Mucosa of descending colon (tissue), 3 donors: ENCODE measurements around the gene NACAD. TPM values are rescaled to one million over a fixed set of nuclear protein-coding genes. Genes with fewer than 3 reads are reported as not detected.

Source experiments
- ATAC-seq: fragments of 200-7000 bp; cut with Tn5 transposase; one replicate; pipeline ENCODE4 v1.9.1; 2020; ENCODE audit warnings: mild to moderate bottlenecking, moderate library complexity
- DNase-seq, 3 donors: peaks; one replicate each; pipeline ENCODE4 v3.0.0-alpha.2; 2020
- H3K36me3 ChIP-seq: fragments of 200-600 bp; one replicate; pipeline ENCODE4 v1.8.0; 2021; ENCODE audit warnings: low read depth, mild to moderate bottlenecking
- H3K4me1 ChIP-seq: fragments of 200-600 bp; one replicate; pipeline ENCODE4 v1.8.0; 2021; ENCODE audit warnings: low read depth, mild to moderate bottlenecking
- H3K4me3 ChIP-seq: fragments of 200-600 bp; one replicate; pipeline ENCODE4 v1.8.0; 2021; ENCODE audit warnings: mild to moderate bottlenecking
- H3K9me3 ChIP-seq: fragments of 200-600 bp; one replicate; pipeline ENCODE4 v1.8.0; 2021; ENCODE audit warnings: mild to moderate bottlenecking
- CTCF ChIP-seq: fragments of 200-600 bp; IDR thresholded peaks from one replicate; pipeline ENCODE4 v1.8.0; 2022; ENCODE audit warnings: antibody characterized with exemption, mild to moderate bottlenecking
- intact Hi-C, 2 donors: fragments of 100-400 bp; cut with DNase I in 1 of 2; cut with micrococcal nuclease in 1 of 2; formaldehyde crosslinking; loops; one replicate each; pipeline versions ENCODE4 v1.11.0 to v1.11.1; 2022; cut with DNase I, micrococcal nuclease
- total RNA-seq, 3 donors: library from RNA; stranded (reverse); fragmentation: NEBNext Ultra II Directional in 2 of 3; extraction: Animal tissue kit (Norgen Biotek cat#: 25700) in 2 of 3; gene quantifications; one replicate each; pipeline versions ENCODE4 v1.2.1 to v1.2.4, GENCODE V29; 2021 to 2023
- donor health status: DM: no; HTN: no; CAD: no; lungs with moderate emphysema.
- donor health status: DM: no; HTN: no; CAD: no.
- donor health status: DM: no; HTN: yes; CAD: no.

NACAD gene
- total RNA-seq, 3 donors from 2014 or later, result 0.49 to 14.5 (median 1.2) TPM

GRCh38 chr7:45132708-45133320 lies 44.0 kb upstream of the NACAD start:
- H3K9me3 ChIP-seq, result no peaks in the 10 kb centered on the region
- ATAC-seq (no peak), DNase-seq (no peak)
- no peak overlapping the region for H3K4me3 ChIP-seq
- H3K4me1 ChIP-seq, result peaks cover 3% of the 10 kb centered on the region
- no peaks in the 10 kb centered on the region for H3K36me3 ChIP-seq
- TF ChIP-seq CTCF, result no peak
- intact Hi-C loops, result no loop called here

- DNase-seq, result no peak
- peaks cover 3% of the 10 kb centered on the region for H3K4me1 ChIP-seq
- intact Hi-C loops, result no loop called here
- H3K36me3 ChIP-seq, result no peaks in the 10 kb centered on the region
- no peak overlapping the region for H3K4me3 ChIP-seq
- TF ChIP-seq CTCF, result no peak
- H3K9me3 ChIP-seq, result no peaks in the 10 kb centered on the region
- no peak for ATAC-seq
These were observed 43.1 kb upstream of the NACAD start for GRCh38 chr7:45131891-45132290.

- Histone ChIP-seq H3K4me3 (no peak overlapping the region), H3K4me1 (no peaks in the 10 kb centered on the region), H3K36me3 (no peaks in the 10 kb centered on the region), H3K9me3 (no peaks in the 10 kb centered on the region)
- intact Hi-C loops, result no loop called here
- DNase-seq, result no peak
- TF ChIP-seq CTCF, result no peak
- ATAC-seq, result no peak
These were observed 42.1 kb upstream of the NACAD start for GRCh38 chr7:45130910-45131309.

GRCh38 chr7:45129906-45130305 lies 41.1 kb upstream of the NACAD start:
- intact Hi-C loops, result loop anchor here in 1 of 2 donors (10.0 kb wide), 1 partner anchor 275 kb away; no protein-coding TSS in a partner anchor
- DNase-seq (no peak), ATAC-seq (no peak)
- no peaks in the 10 kb centered on the region for H3K4me1 ChIP-seq
- H3K36me3 ChIP-seq, result no peaks in the 10 kb centered on the region
- TF ChIP-seq CTCF, result no peak
- H3K4me3 ChIP-seq, result no peak overlapping the region
- H3K9me3 ChIP-seq, result no peaks in the 10 kb centered on the region

- Histone ChIP-seq H3K9me3 (no peaks in the 10 kb centered on the region), H3K36me3 (no peaks in the 10 kb centered on the region), H3K4me3 (no peak overlapping the region), H3K4me1 (no peaks in the 10 kb centered on the region)
- intact Hi-C loops, result loop anchor here in 1 of 2 donors (10.0 kb wide), 1 partner anchor 274 kb away; no protein-coding TSS in a partner anchor
- TF ChIP-seq CTCF, result no peak
- ATAC-seq (no peak), DNase-seq (no peak)
These were observed 40.5 kb upstream of the NACAD start for GRCh38 chr7:45129181-45129800.
